Epithelial cell of proximal tubule (primary cell): Measurements from ENCODE around the gene AVPI1. TPM values are rescaled to one million over a fixed set of nuclear protein-coding genes. Genes with fewer than 3 reads are reported as not detected.

Source experiments
- DNase-seq: peaks from one replicate; pipeline ENCODE4 v3.0.0-alpha.2; 2011; ENCODE audit warnings: low read depth
- H3K4me3 ChIP-seq: 2 replicates; pipeline ENCODE4 v1.5.1; 2011; ENCODE audit warnings: low read depth, mild to moderate bottlenecking, low read length
- CTCF ChIP-seq: conservative IDR thresholded peaks from 2 replicates; pipeline ENCODE4 v1.5.1; 2012; ENCODE audit warnings: low read depth, mild to moderate bottlenecking, low read length
- total RNA-seq: library from RNA; depleted of rRNA; stranded (reverse); fragments of >200 nt; gene quantifications from 2 replicates; pipeline ENCODE4 v1.2.3, GENCODE V29; 2015

AVPI1 gene
- 6.5 and 12.0 TPM in 2 replicates for total RNA-seq

DNA sequence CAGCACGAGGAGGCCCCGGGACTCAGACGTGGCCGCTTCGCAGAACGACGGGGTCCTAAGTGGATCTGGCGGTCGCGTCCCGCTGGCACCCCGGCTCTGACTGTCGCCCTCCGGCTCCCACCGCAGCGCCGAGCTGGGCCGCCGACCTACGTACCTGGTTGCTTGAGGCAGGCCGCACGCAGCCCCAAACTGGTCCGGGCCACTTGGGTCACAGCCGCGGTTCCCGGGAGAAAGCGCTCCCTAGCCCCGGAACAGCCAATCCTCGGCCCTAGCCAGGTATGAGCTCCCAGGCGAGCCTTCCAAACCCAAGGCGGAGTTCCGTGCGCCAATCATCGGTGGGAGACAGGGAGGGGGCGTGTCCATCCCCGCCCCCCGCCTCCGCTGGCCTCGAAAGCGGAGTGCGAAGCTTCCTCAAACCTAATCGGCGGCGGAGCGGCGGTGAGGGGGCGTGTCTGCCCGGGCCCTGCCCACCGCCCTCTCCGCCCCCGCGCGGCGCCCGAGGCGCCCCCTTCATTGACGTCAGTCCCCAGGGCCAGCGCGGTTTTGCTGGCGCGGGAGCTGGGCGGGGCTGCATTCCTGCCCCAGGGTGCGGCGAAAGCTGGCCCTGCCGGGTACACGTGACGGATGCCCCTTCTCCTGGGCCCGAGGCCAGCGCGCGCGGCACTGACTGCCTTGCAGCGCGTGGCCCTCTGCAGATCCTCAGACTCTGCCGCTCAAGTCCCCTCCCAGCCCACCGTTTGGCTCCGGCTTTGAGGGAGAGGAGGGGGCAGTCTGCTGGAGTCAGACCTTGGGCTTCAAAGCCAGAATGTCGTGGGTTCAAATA lies at the start of gene AVPI1:
TSS of gene AVPI1 (minus strand) at position 280 of the 823 bp plus-strand sequence. CDS start 7,336 bp downstream, outside the sequence.
- peak within 1 kb of the TSS; percentile 86 for H3K4me3 ChIP-seq
- DNase-seq: no peak
- no peak for TF ChIP-seq CTCF

GRCh38 chr10:97736403-97736901 lies 49.4 kb upstream of the AVPI1 start:
- H3K4me3 ChIP-seq: peak overlapping the region; percentile 96
- TF ChIP-seq CTCF: no peak
- DNase-seq: no peak

DNA sequence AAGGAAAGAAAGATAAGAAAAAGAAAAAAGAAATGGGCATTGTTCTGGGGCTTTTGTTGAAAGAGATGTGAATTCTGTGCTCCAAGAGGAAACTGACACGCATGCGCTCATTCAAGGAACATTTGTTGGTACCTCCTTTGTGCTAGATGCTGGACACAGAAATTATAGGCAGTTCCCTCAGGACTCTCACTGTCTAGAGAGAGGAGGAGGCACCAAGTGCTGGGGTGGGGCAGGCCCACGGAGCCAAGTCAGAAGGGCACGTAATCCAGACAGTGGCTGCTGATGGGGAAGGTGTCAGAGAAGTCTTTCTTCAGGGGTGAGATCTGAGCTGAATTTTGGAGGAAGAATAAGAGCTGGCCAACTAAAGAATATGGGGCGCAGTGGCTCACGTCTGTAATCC lies 47.0 kb upstream of the AVPI1 start:
- DNase-seq: no peak
- no peak for TF ChIP-seq CTCF
- H3K4me3 ChIP-seq: no peak overlapping the region

GRCh38 chr10:97733256-97733655 lies 46.2 kb upstream of the AVPI1 start:
- no peak for DNase-seq
- H3K4me3 ChIP-seq: no peak overlapping the region
- TF ChIP-seq CTCF: no peak

- H3K4me3 ChIP-seq: no peak overlapping the region
- no peak for TF ChIP-seq CTCF
- no peak for DNase-seq
Measured at GRCh38 chr10:97732052-97732359, 45.0 kb upstream of the AVPI1 start.

- DNase-seq: no peak
- no peak overlapping the region for H3K4me3 ChIP-seq
- peak; percentile 98 for TF ChIP-seq CTCF
Measured at GRCh38 chr10:97731346-97732051, 44.5 kb upstream of the AVPI1 start.

DNA sequence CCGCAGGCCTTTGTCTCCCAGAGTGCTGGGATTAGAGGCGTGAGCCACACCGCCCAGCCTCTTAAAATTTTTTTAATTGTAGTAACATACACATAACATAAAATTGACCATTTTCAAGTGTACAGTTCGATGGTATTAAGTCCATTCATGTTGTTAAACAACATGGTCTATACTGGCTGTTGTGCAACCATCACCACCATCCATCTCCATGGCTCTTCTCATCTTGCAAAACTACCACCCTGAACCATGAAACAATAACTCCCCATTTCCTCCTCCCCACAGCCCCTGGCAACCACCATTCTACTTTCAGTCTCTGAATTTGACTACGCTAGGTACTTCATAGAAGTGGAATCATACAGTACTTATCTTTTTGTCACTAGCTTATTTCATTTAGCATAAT lies 42.0 kb upstream of the AVPI1 start:
- no peak for TF ChIP-seq CTCF
- DNase-seq: no peak
- no peak overlapping the region for H3K4me3 ChIP-seq
